Stimulated activated naive CD8-positive, alpha-beta T cell treated with anti-CD3 and anti-CD28 coated beads, Interleukin-15, Interleukin-2, amounts not matched to agents 100 ng/mL and 50 ng/mL, for 24 hours (primary cell): ENCODE results near the gene RAP1A.

Experiments
- H3K27ac Mint-ChIP-seq: one replicate; pipeline ENCODE4 v1.8.0; 2021; ENCODE audit warnings: mild to moderate bottlenecking, mixed read lengths
- H3K27me3 Mint-ChIP-seq: one replicate; pipeline ENCODE4 v1.8.0; 2021; ENCODE audit warnings: mixed read lengths
- H3K36me3 Mint-ChIP-seq: one replicate; pipeline ENCODE4 v1.8.0; 2021; ENCODE audit warnings: low read depth, mixed read lengths
- H3K4me1 Mint-ChIP-seq: one replicate; pipeline ENCODE4 v1.8.0; 2021; ENCODE audit warnings: low read depth, mixed read lengths
- H3K4me3 Mint-ChIP-seq: one replicate; pipeline ENCODE4 v1.8.0; 2021; ENCODE audit warnings: mild to moderate bottlenecking, mixed read lengths
- H3K9me3 Mint-ChIP-seq: one replicate; pipeline ENCODE4 v1.8.0; 2021; ENCODE audit warnings: mixed read lengths

RAP1A gene

GRCh38 chr1:111619635-111620440 lies at the start of gene RAP1A:
RAP1A (plus strand) TSS chr1:111619789; CDS start chr1:111691361, 71,572 bp downstream.
- Mint-ChIP-seq H3K27ac (peak within 1 kb of the TSS; percentile 94), H3K36me3 (peaks cover 31% of the 10 kb centered on the region), H3K9me3 (no peaks in the 10 kb centered on the region), H3K27me3 (no peaks in the 10 kb centered on the region), H3K4me1 (peaks cover 78% of the 10 kb centered on the region), H3K4me3 (peak within 1 kb of the TSS; percentile 96)

- H3K36me3 Mint-ChIP-seq = no peaks in the 10 kb centered on the region
- no peaks in the 10 kb centered on the region for H3K9me3 Mint-ChIP-seq
- H3K4me3 Mint-ChIP-seq = no peak overlapping the region
- H3K27ac Mint-ChIP-seq = no peak overlapping the region
- peaks cover 17% of the 10 kb centered on the region for H3K4me1 Mint-ChIP-seq
- no peaks in the 10 kb centered on the region for H3K27me3 Mint-ChIP-seq
These were observed 49.7 kb upstream of the RAP1A start for GRCh38 chr1:111569913-111570312.

GRCh38 chr1:111570781-111571181 lies 48.8 kb upstream of the RAP1A start:
- no peaks in the 10 kb centered on the region for H3K9me3 Mint-ChIP-seq
- H3K36me3 Mint-ChIP-seq = no peaks in the 10 kb centered on the region
- peaks cover 17% of the 10 kb centered on the region for H3K4me1 Mint-ChIP-seq
- no peak overlapping the region for H3K4me3 Mint-ChIP-seq
- H3K27me3 Mint-ChIP-seq = no peaks in the 10 kb centered on the region
- peak overlapping the region; percentile 60 for H3K27ac Mint-ChIP-seq

GRCh38 chr1:111571239-111571638 lies 48.4 kb upstream of the RAP1A start:
- H3K4me1 Mint-ChIP-seq = peaks cover 17% of the 10 kb centered on the region
- H3K36me3 Mint-ChIP-seq = no peaks in the 10 kb centered on the region
- H3K4me3 Mint-ChIP-seq = no peak overlapping the region
- H3K9me3 Mint-ChIP-seq = no peaks in the 10 kb centered on the region
- H3K27ac Mint-ChIP-seq = peak overlapping the region; percentile 60
- no peaks in the 10 kb centered on the region for H3K27me3 Mint-ChIP-seq

GRCh38 chr1:111571987-111572386 lies 47.6 kb upstream of the RAP1A start:
- Mint-ChIP-seq H3K27ac (no peak overlapping the region), H3K4me3 (no peak overlapping the region), H3K4me1 (peaks cover 17% of the 10 kb centered on the region), H3K27me3 (no peaks in the 10 kb centered on the region), H3K9me3 (no peaks in the 10 kb centered on the region), H3K36me3 (no peaks in the 10 kb centered on the region)

- no peaks in the 10 kb centered on the region for H3K36me3 Mint-ChIP-seq
- peaks cover 4% of the 10 kb centered on the region for H3K4me1 Mint-ChIP-seq
- H3K27ac Mint-ChIP-seq = no peak overlapping the region
- no peak overlapping the region for H3K4me3 Mint-ChIP-seq
- H3K9me3 Mint-ChIP-seq = no peaks in the 10 kb centered on the region
- no peaks in the 10 kb centered on the region for H3K27me3 Mint-ChIP-seq
These were observed 43.0 kb upstream of the RAP1A start for GRCh38 chr1:111576547-111576946.

GRCh38 chr1:111577814-111578213 lies 41.8 kb upstream of the RAP1A start:
- no peaks in the 10 kb centered on the region for H3K4me1 Mint-ChIP-seq
- no peak overlapping the region for H3K27ac Mint-ChIP-seq
- H3K27me3 Mint-ChIP-seq = no peaks in the 10 kb centered on the region
- H3K36me3 Mint-ChIP-seq = no peaks in the 10 kb centered on the region
- no peak overlapping the region for H3K4me3 Mint-ChIP-seq
- no peaks in the 10 kb centered on the region for H3K9me3 Mint-ChIP-seq

GRCh38 chr1:111581166-111581565 lies 38.4 kb upstream of the RAP1A start:
- H3K9me3 Mint-ChIP-seq = no peaks in the 10 kb centered on the region
- H3K4me1 Mint-ChIP-seq = peaks cover 4% of the 10 kb centered on the region
- H3K27ac Mint-ChIP-seq = no peak overlapping the region
- no peaks in the 10 kb centered on the region for H3K36me3 Mint-ChIP-seq
- no peak overlapping the region for H3K4me3 Mint-ChIP-seq
- H3K27me3 Mint-ChIP-seq = no peaks in the 10 kb centered on the region

- Mint-ChIP-seq H3K4me3 (no peak overlapping the region), H3K4me1 (peaks cover 4% of the 10 kb centered on the region), H3K27me3 (no peaks in the 10 kb centered on the region), H3K36me3 (no peaks in the 10 kb centered on the region), H3K9me3 (no peaks in the 10 kb centered on the region), H3K27ac (no peak overlapping the region)
These were observed 37.6 kb upstream of the RAP1A start for GRCh38 chr1:111582016-111582415.

GRCh38 chr1:111582644-111583618 lies 36.7 kb upstream of the RAP1A start:
- H3K27ac Mint-ChIP-seq = no peak overlapping the region

GRCh38 chr1:111585447-111586086 lies 34.0 kb upstream of the RAP1A start:
- Mint-ChIP-seq H3K4me1 (peaks cover 13% of the 10 kb centered on the region), H3K9me3 (no peaks in the 10 kb centered on the region), H3K4me3 (no peak overlapping the region), H3K27ac (no peak overlapping the region), H3K27me3 (no peaks in the 10 kb centered on the region), H3K36me3 (no peaks in the 10 kb centered on the region)

More at GRCh38 chr1:111582644-111583618, 36.7 kb upstream of the RAP1A start:
- Mint-ChIP-seq H3K9me3 (no peaks in the 10 kb centered on the region), H3K4me1 (peaks cover 4% of the 10 kb centered on the region), H3K4me3 (no peak overlapping the region), H3K36me3 (no peaks in the 10 kb centered on the region), H3K27me3 (no peaks in the 10 kb centered on the region)

- H3K27me3 Mint-ChIP-seq = no peaks in the 10 kb centered on the region
- no peaks in the 10 kb centered on the region for H3K9me3 Mint-ChIP-seq
- peaks cover 18% of the 10 kb centered on the region for H3K4me1 Mint-ChIP-seq
- H3K27ac Mint-ChIP-seq = no peak overlapping the region
- H3K4me3 Mint-ChIP-seq = no peak overlapping the region
- H3K36me3 Mint-ChIP-seq = no peaks in the 10 kb centered on the region
These were observed 33.5 kb upstream of the RAP1A start for GRCh38 chr1:111586112-111586511.

- Mint-ChIP-seq H3K36me3 (no peaks in the 10 kb centered on the region), H3K27me3 (no peaks in the 10 kb centered on the region), H3K27ac (no peak overlapping the region), H3K9me3 (no peaks in the 10 kb centered on the region), H3K4me3 (no peak overlapping the region), H3K4me1 (peaks cover 33% of the 10 kb centered on the region)
These were observed 31.9 kb upstream of the RAP1A start for GRCh38 chr1:111587509-111588174.

GRCh38 chr1:111591937-111592336 lies 27.7 kb upstream of the RAP1A start:
- Mint-ChIP-seq H3K4me3 (no peak overlapping the region), H3K27me3 (no peaks in the 10 kb centered on the region), H3K27ac (peak overlapping the region; percentile 94), H3K36me3 (no peaks in the 10 kb centered on the region), H3K4me1 (peaks cover 72% of the 10 kb centered on the region), H3K9me3 (no peaks in the 10 kb centered on the region)
